SU-DHL-6 (cell line): ENCODE measurements around the gene TAB2.

ENCODE experiments used
- H2AFZ ChIP-seq: fragments of 200-600 bp; sonication (generic); 2 replicates; pipeline ENCODE4 v1.6.1; 2014; ENCODE audit warnings: low read depth, mild to moderate bottlenecking, moderate library complexity, mixed read lengths, antibody characterized with exemption, low read length; ENCODE audit not compliant: severe bottlenecking
- H3F3A ChIP-seq: fragments of 200-600 bp; shearing (Covaris generic); 2 replicates; pipeline ENCODE4 v1.6.0; 2016; ENCODE audit warnings: antibody characterized with exemption, mild to moderate bottlenecking; ENCODE audit not compliant: insufficient read depth
- H3K27ac ChIP-seq: fragments of 200-600 bp; sonication (generic); 2 replicates; pipeline ENCODE4 v1.5.1; 2016; ENCODE audit warnings: low read depth, mild to moderate bottlenecking, low read length, moderate library complexity, mixed read lengths
- H3K27me3 ChIP-seq: fragments of 200-600 bp; sonication (generic), shearing (Covaris generic); 2 replicates; pipeline ENCODE4 v1.6.0; 2014; ENCODE audit warnings: mild to moderate bottlenecking, low read length
- H3K36me3 ChIP-seq: fragments of 200-600 bp; sonication (generic); 2 replicates; pipeline ENCODE4 v1.6.1; 2014; ENCODE audit warnings: mild to moderate bottlenecking, low read length, mixed read lengths
- H3K4me2 ChIP-seq: fragments of 300-600, 200-600 bp; shearing (Covaris generic), sonication (generic); 2 replicates; pipeline ENCODE4 v1.6.0; 2014; ENCODE audit warnings: low read length, low read depth, mild to moderate bottlenecking; ENCODE audit not compliant: poor library complexity, severe bottlenecking
- H3K4me3 ChIP-seq: fragments of 200-600 bp; sonication (generic); 2 replicates; pipeline ENCODE4 v1.5.1; 2014; ENCODE audit warnings: antibody characterized with exemption, low read length, mild to moderate bottlenecking, mixed read lengths; ENCODE audit not compliant: insufficient read depth, poor library complexity, severe bottlenecking
- H3K79me2 ChIP-seq: fragments of 200-600 bp; sonication (generic); 2 replicates; pipeline ENCODE4 v1.6.1; 2014; ENCODE audit warnings: mild to moderate bottlenecking, low read length, moderate library complexity; ENCODE audit not compliant: insufficient read depth
- H3K9ac ChIP-seq: fragments of 200-600 bp; sonication (generic); 2 replicates; pipeline ENCODE4 v1.7.0; 2014; ENCODE audit warnings: mild to moderate bottlenecking, low read length
- H3K9me2 ChIP-seq: fragments of 200-600 bp; sonication (generic); replicated peaks from 2 replicates; pipeline ENCODE4 v1.6.1; 2014; ENCODE audit warnings: low read length; ENCODE audit not compliant: insufficient read depth
- H3K9me3 ChIP-seq: fragments of 200-600 bp; sonication (generic); 2 replicates; pipeline ENCODE4 v1.6.1; 2014; ENCODE audit warnings: low read length, mixed read lengths; ENCODE audit not compliant: insufficient read depth
- H4K20me1 ChIP-seq: fragments of 200-600 bp; sonication (generic); 2 replicates; pipeline ENCODE4 v1.6.1; 2014; ENCODE audit warnings: low read depth, mild to moderate bottlenecking, antibody characterized with exemption, low read length, moderate library complexity, mixed read lengths
- CTCF ChIP-seq: fragments of 200-600 bp; sonication (generic); IDR thresholded peaks from one replicate; pipeline ENCODE4 v1.5.1; 2017; ENCODE audit warnings: antibody characterized with exemption, mild to moderate bottlenecking, low read length, moderate library complexity; ENCODE audit not compliant: insufficient read depth, poor library complexity, severe bottlenecking
- EZH2phosphoT487 ChIP-seq: fragments of 200-600 bp; sonication (generic), shearing (Covaris generic); conservative IDR thresholded peaks from 2 replicates; pipeline ENCODE4 v1.6.1; 2018; ENCODE audit warnings: mild to moderate bottlenecking, antibody characterized with exemption, low read length, moderate library complexity, mixed read lengths

The TAB2 gene

DNA sequence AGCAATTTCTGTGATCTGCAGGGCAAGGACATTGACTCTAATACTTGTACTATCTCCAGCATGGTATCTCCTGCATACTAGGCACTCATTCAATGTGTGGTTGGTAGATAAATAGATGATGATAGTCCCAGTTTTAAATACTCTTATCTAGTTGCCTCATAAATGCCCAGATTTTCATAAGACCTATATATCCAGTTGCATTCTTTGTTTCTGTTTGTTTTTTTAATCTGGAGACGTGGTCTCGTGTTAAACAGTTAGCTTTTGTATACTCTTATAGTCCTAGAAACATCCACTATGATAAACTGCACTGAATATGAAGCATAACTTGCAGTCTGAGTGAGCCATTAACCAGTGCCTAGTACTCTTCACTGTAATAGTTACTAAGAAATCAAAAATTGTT, 47.0 kb downstream of the TAB2 start:
- Histone ChIP-seq H3K27me3 (no peaks in the 10 kb centered on the region), H3K9me2 (no peaks in the 10 kb centered on the region), H2AFZ (no peak overlapping the region), H3K9ac (no peak overlapping the region), H4K20me1 (peaks cover 13% of the 10 kb centered on the region; the same call in 1 of the 2 replicates), H3K9me3 (no peaks in the 10 kb centered on the region), H3K27ac (no peak overlapping the region), H3K79me2 (peaks cover 96% of the 10 kb centered on the region), H3K36me3 (0 out of 2 replicates have a peak, but pooled peaks cover 2% of the 10 kb centered on the region), H3K4me2 (no peak overlapping the region), H3K4me3 (no peak overlapping the region), H3F3A (no peaks in the 10 kb centered on the region; the same call in 1 of the 2 replicates)
- TF ChIP-seq CTCF (no peak), EZH2phosphoT487 (no peak)

DNA sequence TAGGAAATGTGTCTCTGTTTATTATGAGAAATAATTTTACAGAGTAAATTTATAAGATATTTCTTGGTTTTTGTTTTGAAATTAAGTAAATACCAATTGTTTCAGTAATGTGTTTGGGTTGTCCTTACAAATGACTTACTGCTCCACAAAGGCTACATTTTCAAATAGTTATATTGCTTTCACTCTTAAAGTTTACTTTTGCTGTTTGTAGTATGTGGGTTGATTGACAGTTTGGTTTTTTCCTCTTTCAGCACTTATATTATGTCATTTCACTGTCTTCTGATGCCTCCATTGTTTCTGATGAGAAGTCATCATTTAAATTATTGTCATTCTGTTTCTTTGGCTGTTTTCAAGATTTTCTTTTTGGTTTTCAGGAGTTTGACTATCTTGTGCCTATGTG, 47.7 kb downstream of the TAB2 start:
- H3K9me3 ChIP-seq, result no peaks in the 10 kb centered on the region
- H3K9ac ChIP-seq, result no peak overlapping the region
- H3F3A ChIP-seq, result no peaks in the 10 kb centered on the region; the same call in 1 of the 2 replicates
- H3K36me3 ChIP-seq, result peaks cover 5% of the 10 kb centered on the region; the same call in 1 of the 2 replicates
- H3K27ac ChIP-seq, result no peak overlapping the region
- no peaks in the 10 kb centered on the region for H3K9me2 ChIP-seq
- H3K79me2 ChIP-seq, result peaks cover 95% of the 10 kb centered on the region
- TF ChIP-seq CTCF (no peak), EZH2phosphoT487 (no peak)
- H3K4me2 ChIP-seq, result no peak overlapping the region
- no peaks in the 10 kb centered on the region for H3K27me3 ChIP-seq
- no peak overlapping the region for H2AFZ ChIP-seq
- H4K20me1 ChIP-seq, result peaks cover 7% of the 10 kb centered on the region; the same call in 1 of the 2 replicates
- H3K4me3 ChIP-seq, result no peak overlapping the region

DNA sequence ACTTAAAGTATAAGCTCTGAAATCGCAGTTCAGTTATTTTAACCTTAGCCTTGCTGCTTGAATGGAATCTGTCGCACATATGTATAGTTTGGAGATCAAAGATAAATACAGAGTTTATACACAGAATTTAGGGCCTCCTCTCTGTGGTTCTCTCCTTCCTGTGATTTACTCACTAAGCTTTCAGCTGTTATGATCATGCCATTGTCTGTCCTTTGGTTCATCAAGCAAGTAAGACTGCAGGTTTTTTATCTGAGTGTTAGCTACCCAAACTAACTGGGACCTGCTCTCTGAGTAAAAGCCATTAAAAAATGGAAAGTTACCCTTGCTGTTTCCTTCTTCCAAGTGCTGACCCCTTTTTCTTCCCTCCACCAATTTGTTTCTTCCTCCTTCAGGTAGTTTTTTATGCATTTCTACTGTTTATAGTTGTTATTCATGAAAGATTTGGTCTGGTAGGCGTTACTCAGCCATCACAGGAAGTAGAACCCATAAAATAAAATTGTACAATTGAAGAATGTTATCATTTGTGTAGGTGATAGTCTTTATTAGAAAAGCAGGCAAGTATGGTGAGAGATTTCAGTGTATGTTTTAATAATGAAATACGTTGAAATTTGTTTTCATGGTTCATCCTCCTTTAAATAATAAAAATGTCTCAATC, 48.9 kb downstream of the TAB2 start:
- Histone ChIP-seq H3K4me3 (no peak overlapping the region), H3K27ac (no peak overlapping the region), H3K4me2 (no peak overlapping the region), H3F3A (no peaks in the 10 kb centered on the region; the same call in 1 of the 2 replicates), H3K27me3 (no peaks in the 10 kb centered on the region), H3K79me2 (peaks cover 85% of the 10 kb centered on the region), H3K9ac (no peak overlapping the region), H2AFZ (no peak overlapping the region), H3K9me2 (no peaks in the 10 kb centered on the region), H3K36me3 (peaks cover 9% of the 10 kb centered on the region; the same call in 1 of the 2 replicates), H4K20me1 (peaks cover 7% of the 10 kb centered on the region; the same call in 1 of the 2 replicates), H3K9me3 (no peaks in the 10 kb centered on the region)
- no peak for TF ChIP-seq CTCF
- TF ChIP-seq EZH2phosphoT487, result no peak
